CD4-positive, alpha-beta T cell treated with Interleukin-2 at 100 ng/mL for 4 hours (primary cell): Measurements from ENCODE around the gene RFT1.

Experiments
- DNase-seq: peaks from one replicate; pipeline ENCODE4 v3.0.0-alpha.2; 2020; ENCODE audit warnings: low spot score

The RFT1 gene

GRCh38 chr3:53091011-53091410 is 39.2 kb downstream of the RFT1 start:
- no peak for DNase-seq

DNA sequence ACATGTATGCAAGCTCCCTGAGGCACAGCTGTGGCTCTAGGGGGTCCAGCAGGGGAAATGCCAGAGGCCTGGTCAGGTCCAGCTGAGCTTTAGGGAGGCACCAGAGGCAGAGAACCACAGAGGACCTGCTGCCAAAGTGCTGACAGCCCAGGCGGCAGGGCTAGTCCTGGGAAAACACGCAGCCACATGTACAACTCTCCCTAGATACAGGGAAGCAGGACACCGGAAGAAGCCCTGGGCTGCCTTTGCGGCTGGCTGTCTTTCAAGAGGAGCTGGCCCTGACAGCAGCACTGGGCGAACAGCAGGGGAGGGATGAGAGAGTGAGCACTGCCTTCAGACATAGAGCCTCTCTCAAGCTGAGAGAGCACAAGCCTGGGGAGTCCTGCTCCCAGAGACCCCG is 40.7 kb downstream of the RFT1 start:
- no peak for DNase-seq

- no peak for DNase-seq
These were observed 44.8 kb downstream of the RFT1 start for GRCh38 chr3:53085476-53085875.

GRCh38 chr3:53084310-53085001 is 45.8 kb downstream of the RFT1 start:
- DNase-seq = no peak

DNA sequence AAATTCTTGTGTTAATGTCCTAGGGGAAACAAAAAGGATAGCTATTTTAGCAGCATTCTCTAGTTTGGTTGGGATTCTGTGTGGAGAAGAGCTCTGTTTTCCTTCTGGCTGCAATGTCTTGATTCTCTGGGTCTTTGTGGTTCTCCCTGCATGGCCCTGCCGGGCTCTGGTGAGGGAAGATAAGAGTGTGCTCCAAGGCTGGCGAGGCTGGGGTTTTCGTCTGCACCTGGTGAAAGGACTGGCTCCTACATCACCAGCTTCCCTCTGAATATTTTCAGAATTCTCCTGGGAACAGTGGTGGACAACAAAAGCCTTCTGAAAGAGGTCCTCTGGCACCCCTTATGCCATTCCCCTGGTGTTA is 46.3 kb downstream of the RFT1 start:
- no peak for DNase-seq

- DNase-seq = no peak
These were observed 46.7 kb downstream of the RFT1 start for GRCh38 chr3:53083521-53083920.

DNA sequence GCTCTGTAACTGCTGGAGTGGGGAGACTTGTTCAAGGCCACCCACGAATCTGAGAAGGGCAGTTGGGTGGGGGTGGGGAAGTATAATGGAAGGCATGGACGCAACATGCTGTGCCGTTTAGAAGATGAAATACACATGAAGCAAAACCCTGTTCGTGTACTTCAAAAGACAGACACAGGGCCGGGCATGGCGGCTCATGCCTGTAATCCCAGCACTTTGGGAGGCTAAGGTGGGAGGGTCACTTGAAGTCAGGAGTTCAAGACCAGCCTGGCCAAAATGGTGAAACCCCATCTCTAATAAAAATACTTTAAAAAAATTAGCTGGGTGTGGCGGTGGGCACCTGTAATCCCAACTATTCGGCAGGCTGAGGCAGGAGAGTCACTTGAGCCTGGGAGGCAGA is 47.5 kb downstream of the RFT1 start:
- DNase-seq = no peak

DNA sequence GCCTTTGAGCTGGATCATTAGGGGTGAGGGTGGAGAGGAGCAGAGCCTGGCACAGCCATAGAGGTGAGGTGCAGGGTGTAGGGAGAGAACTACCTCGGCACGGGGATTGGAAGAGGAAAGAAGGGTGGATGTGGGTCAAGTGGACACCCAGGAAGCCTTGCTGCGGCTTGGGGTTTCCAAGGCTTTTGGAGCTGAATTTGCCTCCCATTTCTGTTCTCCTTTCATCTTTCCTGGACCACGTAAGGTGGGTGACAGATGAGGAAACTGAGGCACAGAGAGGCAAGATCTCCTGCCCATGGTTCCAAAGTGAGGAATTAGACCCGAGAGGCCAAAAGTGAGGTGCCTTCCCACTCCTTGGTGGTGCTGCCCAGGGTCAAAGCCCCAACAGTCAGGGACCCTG is 48.9 kb downstream of the RFT1 start:
- no peak for DNase-seq

DNA sequence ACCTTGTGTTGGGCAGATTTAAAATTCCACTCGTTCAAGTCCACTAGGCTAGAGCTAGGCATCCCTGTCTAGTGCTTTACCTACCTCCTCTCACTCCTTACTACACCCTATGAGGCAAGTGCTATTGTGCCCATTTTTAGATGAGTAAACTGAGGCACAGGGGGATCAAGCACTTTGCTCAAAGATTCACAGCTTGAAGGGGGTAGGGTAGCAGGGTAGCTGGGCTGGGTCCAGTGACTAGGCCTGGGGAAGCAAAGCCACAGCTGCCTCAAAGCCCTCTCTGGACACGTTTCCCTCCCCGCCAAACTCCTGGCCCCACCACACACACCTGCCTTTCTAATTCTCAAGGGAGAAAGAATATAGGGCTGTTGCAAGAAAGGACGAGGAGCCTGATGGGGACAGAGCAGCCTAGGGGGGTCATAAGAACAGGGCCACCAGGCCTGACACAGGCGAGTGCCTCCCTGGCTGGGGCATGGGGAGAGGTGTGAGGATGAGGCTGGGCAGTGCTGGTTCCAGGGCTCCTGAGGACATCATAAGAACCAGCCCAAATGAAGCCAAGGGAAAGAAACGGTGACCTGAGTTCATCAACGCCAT is 49.5 kb downstream of the RFT1 start:
- DNase-seq = no peak

- DNase-seq = no peak
These were observed 50.3 kb downstream of the RFT1 start for GRCh38 chr3:53079791-53080555.

DNA sequence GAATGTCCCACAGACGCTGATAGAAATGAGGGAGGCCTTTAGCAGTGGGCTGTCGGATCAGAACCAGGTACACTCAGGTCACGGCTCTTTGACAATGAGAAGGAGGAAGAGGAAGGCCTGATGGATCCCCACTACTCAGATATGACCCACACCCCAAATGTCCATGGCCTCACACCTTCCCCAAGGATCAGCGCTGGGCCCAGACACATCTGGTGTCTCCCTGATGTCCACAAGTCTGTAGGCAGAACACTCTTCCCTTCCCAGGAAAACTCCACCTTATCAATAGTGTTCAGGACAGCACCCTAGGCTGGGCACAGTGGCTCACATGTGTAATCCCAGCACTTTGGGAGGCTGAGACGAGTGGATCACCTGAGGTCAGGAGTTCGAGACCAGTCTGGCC is 51.1 kb downstream of the RFT1 start:
- DNase-seq = no peak

GRCh38 chr3:53078656-53079055 is 51.6 kb downstream of the RFT1 start:
- DNase-seq = no peak

DNA sequence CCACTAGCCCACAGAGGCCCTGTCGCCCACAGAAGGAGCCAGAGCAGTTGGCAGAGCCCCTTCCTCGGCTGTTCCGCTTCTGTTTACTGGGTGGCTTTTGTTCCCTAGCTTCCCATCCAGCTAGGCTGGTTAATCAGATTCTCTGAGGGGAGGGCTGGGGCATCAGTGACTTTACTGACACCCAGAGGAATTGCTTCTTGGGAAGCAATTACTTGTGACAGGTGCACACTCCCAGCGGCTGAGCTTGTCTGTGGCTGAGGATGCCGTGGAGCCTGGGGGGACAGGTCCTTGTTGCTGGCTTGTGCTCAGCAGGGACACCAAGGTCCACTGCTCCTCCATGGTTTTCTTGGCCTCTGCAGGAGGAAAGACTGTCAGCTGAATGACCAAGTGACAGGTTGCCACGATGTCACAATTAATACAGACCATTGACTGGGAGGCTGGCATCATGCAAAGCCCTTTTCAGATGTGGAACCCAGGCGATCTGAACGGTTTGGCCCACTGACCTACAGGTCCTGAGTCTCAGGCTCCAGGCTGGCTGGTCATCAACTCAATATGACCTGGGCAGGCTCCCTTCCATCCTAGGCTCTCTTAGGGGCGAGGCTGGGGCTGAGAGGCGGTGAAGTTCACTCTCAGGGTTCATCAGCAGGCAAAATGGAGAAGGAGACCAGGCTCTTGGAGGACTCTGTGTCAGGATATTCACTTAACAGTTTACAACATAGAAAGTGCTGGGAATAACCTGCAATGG is 52.6 kb downstream of the RFT1 start:
- DNase-seq = no peak

- no peak for DNase-seq
These were observed 54.5 kb downstream of the RFT1 start for GRCh38 chr3:53075743-53076140.

DNA sequence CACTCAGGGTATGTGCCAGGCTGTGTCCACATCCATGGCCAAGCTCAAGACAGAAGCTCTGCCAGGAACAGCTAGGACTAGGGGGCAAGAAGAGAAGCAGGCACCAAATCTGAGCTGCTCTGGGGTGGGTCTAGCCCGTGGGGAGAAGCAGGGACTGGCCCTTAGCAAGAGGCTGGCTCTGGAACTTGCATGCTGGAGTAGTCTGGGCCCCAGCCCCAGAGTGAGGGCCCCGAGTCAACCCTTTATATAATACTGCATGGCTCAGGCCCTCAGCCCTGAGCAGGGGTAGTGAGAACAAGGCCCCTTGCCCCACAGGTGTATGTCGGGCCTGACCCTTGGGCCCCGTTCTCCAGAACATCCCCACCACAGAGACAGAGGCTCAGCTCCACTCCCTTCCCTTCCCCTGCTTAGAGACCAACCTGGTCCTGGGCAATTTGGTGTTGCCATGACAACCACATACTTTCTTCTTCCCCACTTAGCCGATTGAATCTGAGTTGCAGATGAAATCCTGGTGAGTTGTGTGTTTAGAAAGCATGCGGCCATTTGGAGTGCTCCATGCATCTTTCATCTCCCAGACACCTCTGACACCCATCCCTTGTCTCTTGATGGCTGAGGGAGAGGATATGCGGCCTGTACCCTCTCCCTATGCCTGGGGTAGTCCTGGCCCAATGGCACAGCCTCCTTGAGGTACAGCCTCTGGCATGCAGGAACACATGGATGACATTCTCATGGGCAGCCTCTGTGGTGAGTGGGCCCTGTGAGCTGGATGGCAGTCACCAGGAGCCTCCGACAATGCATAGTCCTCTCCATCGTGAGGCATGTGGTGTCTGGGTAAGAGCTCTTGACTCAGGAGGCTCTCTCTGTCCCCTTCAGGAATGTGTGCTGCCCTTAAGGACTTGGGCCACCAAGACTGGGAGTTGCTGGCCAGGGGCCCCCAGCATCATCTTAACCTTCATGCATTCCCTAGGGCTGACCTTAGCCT is 55.2 kb downstream of the RFT1 start:
- no peak for DNase-seq

- no peak for DNase-seq
These were observed 55.9 kb downstream of the RFT1 start for GRCh38 chr3:53074366-53074696.

GRCh38 chr3:53073553-53074365 is 56.5 kb downstream of the RFT1 start:
- no peak for DNase-seq

DNA sequence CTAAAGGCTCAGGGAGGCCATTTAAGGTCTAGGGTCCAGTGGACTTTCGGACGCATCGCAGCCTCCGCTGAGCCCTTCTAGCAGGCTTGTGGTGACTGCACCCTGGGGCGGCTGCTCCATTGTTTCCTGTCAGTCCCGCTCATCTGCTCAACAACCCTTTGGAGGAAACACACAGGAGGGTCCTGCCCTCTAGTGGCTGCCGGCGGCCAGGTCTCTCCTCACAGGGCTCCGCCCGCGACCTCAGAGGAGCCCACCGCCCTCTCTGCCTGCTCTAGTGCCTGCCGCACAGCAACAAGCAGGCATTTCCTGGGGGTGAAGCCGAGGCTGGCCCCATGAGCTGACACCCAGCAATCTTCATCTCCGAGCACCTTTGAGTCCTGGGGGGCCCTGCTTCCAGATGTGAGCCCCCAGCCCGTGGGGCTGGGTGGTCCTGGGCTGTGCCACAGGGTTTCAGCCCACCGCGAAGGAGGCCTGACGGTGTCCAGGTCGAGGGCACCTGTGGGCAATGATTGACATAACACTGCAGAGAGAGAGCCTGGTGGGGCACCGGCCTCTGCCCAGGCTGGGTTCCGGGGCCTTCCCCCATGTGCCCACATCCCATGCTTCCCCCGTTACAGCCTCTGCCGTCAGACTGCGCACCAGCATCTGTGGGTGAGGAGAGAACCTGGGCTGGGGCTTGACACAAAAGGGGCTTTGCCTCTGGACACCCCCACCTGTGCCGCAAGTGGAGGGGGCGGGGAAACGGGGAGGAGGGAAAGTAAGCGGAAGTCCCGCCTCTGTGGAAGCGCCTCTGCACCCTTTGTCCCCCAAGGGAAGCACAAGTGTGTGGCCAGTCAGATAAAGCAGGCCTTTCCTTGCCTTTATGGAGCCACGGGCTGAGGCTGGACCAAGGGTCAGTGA is 57.3 kb downstream of the RFT1 start:
- peak; percentile 89 for DNase-seq

DNA sequence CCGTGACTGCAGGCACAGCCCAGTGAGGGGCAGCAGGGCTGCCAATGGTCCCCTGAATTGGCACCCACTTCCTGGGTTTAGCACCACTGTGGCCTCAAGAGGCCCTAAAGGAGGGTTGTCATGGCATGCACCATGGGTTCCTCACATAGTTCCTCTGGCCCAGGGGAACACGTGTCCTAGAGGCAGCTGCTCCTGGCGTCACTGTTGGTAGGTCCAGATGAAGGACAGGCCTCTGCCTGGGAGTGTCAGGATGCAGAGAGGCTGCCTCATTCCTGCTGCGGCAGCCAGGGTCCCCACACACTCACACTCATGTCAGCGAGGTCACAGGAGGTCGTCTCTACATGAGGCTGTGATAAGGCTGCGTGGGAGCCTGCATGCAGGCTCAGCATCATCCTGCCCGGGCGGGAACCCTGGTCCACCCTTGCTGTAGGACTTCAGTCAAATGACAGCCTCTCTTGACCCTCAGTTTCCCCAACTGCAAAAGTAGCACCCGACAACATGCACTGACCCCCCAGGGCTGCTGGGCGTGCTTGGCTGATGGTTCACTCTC is 58.3 kb downstream of the RFT1 start:
- DNase-seq = no peak
